ENCODE results near the gene PPIL4.
"Not testable (repeated sequence)": the region's sequence is repeated elsewhere in the genome, so short reads cannot be mapped to it uniquely, and the experiment has no call there.

PPIL4 gene

DNA sequence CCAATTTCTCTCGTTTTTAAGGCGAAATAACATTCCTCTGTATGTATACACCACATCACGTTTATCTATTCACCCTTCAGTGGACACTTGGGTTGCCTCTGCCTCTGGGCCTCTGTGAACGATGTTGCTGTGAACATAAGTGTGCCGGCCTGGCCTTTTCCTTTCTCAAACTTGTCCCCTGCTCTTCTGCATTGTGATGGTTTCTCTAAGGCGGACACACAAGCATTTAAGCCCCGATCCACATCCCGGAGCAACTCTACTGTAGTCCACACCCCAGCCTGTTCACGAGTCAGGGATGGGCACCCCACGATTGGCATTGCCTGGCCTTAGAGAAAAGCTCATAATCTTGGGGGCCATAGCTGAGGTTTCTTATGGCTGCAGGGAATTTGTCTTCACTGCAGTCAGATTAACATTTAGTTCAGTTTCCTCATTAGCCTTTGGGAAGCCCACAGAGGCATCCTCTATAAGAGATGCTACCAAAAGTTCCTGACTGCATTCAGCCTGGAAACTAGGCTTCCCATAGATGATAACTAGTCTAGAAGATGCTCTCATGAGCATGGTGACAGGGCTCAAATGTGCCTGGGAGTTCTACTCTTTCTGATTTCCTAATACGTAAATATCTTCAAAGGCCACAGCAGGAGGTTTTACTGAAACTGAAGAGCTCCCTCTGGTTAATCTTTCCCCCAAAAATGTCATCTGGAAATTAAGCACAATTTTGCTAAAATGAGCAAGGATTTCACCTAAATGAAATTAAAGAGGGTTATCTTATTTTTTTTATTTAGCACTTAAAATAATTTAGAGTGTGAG is 61.8 kb downstream of the PPIL4 start:
- DNase-seq = no peak

DNA sequence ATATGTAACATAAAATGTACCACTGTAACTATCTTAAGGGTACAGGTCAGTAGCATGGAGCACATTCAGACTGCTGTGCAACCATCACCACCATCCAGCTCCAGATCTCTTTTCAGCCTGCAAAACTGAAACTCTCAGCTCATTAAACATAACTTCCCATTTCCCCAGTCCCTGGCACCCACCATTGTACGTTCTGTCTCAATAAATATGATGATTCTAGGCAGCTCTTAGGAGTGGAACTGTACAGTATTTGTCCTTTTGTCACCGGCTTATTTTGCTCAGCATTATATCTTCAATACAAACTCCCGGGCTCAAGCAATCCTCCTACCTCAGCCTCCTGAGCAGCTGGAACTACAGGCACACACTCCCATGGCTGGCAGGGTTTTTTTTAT is 62.5 kb downstream of the PPIL4 start:
- DNase-seq = no peak

DNA sequence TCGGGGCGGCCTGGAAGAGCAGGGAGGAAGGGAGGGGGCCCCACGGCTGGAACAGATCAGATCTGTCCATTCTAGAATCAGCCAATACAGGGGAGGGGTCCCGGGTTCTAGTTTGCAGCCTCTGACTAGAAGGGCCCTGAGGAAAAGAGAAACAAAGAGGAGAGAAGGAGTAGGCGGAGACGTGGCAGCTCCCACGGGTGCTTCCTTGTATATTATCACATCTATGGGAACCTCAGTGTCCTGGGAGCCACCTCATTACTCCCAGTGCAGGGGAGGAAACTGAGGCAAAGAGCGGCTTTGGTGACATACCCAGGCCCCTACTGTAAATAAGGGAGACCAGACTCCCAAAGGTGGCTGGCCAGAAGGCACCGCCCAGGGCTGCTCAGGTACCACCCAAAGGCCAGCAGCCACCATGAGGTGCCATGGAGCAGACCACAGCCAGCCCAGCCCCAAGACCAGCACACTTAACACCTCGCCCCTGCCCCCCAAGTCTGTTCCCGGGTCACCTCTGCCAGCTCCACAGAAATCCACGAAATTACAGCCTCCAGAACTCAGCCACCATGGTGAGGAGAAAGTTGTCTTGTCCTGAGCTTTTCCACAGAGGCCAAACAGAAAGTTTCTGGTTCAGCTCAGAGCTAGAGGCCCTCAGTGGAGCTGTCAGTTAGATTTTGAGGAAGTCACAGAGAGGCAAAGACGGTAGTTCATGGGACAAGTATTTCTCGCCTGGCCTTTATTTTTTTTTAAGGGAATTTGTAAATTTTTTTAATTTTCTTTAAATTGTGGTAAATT is 63.1 kb downstream of the PPIL4 start:
- no peak for DNase-seq

DNA sequence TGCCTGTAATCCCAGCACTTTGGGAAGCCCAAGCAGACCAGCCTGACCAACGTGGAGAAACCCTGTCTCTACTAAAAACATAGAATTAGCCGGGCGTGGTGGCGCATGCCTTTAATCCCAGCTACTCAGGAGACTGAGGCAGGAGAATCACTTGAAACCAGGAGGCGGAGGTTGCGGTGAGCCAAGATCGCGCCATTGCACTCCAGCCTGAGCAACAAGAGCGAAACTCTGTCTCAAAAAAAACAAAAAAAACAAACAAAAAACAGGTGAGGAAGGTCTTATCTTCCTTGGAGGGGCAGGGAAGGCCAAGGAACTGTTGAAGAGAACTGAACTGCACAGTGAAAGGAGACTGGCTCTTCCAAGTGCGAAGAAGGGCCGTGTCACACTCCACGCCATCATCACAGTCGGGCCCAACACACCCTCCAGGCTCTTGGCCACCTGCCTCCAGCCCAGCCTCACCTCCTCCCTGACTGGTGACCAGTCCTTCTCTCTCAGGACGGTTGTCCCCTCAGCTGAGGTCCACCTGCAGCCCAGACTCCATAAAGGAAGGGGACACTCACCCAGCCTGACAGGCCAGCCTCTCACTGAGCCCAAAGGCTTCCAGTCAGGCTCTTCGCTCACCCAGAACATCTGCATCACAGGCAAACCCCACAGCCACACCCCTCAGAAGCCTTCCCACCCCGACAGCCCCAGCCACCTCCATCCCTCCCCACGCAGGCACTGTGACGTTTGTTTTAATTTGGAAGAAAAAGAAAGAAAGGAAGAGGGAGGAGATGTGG is 65.2 kb downstream of the PPIL4 start:
- no peak for DNase-seq

DNA sequence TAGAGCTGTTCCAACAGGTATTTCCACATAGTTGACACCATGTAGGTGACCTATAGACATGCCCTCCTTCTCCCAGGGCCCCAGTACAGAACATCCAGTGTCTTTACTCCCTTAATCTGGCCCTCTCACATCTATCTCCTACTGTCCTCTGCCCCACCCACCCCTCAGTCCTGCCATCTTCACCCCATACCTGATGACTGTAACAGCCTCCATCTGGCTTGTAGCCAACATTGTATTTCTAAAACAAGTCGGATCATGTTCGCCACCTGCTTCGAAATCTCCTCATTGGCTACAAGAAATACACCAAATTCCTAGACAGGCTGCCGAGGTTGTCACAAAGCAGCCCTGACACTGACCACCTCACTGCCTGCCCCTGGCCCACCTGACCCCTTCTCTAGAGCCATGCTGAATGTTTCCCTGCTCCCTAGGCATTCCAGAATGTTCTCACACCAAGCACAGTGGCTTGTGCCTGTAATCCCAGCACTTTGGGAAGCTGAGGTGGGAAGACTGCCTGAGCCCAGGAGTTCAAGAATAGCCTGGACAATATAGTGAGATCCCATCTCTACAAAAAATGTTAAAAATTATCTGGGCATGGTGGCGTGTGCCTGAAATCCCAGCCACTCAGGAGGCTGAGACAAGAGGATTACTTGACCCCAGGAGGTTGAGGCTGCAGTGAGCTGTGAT is 67.1 kb downstream of the PPIL4 start:
- no peak for DNase-seq

DNA sequence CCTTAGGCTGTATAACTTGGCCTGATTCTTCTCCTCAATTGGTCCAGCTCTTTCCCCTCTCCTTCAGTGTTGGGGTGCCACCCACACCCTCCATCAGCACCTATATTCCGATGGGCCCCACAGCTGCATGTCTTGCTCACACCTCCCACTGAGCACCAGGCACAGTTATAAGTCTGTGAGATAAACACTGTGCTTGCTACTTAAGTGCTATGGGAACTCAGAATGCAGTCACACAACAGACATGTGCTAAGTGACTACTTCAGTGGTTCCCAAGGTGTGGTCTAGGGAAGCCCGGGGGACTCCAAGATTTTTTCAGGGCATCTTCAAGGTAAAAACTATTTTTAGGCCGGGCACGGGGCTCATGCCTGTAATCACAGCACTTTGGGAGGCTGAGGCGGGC is 68.3 kb downstream of the PPIL4 start:
- DNase-seq = no peak

DNA sequence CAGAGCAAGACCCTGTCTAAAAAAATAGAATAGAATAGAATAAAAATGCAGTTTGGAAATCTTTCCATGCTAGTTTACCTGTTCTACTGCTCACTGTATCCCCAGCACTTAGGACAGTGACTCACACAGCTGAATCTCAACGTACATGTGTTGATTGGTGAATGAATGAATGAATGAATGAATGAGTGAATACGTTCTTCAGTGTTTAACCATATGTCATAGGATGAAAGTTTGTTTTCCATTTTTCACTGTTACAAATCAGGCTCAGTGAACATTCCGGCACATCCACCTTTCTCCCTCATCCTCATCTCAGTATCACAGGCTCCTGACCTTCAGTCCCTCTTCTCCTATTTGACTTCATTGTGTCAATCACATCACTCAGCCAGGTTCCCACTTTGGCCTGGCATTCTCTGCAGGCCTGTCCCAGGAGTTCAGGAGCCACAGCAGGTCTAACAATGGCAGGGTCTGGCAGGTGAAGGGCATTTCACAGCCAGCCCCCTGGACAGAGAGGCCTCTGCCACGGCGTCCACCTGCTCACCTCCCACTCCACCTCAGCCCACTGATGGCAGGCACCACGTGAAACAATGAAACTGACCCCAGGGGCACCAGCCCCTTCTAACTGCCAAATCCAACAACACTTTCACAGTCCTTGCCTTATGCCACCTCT is 68.9 kb downstream of the PPIL4 start:
- no peak for DNase-seq

DNA sequence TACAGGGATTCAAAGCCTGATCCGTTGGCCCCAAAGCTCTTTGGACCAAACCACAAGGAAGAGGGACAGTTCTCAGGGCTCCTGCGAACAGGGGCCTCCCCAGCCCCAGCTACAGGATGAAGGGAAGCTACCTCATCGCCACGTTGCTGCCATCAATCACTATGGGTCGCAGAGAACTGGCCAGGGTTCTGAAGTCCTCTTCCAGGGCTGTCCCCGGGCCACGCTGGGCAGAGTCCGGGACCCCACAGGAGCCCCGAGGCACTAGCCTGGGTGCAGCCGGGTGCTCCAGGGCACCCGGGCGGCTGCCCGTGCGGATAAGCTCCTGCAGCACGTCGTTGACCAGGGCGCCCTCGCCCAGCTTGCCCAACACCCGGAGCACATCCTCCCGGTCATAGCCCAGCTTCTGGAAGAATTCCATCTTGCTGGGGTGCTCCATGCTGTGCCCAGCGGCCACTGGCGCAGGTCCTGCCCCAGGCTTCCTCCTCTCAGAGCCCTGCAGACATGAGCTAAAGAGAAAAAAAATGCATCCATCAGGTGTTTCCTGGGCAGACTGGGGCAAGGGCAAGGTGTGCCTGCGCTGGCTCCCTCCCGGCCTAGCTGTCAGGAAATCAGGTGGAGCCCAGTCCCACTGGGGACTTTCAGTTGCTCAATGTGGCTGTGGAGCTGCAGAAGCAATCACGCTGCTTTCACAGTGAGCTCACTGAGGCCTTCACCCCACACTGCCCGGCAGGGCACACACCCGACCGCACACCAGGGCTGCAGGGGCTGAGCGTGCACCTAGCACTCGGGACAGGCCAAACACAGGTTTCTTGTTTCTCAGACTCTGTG is 71.5 kb downstream of the PPIL4 start:
- no peak for DNase-seq

DNA sequence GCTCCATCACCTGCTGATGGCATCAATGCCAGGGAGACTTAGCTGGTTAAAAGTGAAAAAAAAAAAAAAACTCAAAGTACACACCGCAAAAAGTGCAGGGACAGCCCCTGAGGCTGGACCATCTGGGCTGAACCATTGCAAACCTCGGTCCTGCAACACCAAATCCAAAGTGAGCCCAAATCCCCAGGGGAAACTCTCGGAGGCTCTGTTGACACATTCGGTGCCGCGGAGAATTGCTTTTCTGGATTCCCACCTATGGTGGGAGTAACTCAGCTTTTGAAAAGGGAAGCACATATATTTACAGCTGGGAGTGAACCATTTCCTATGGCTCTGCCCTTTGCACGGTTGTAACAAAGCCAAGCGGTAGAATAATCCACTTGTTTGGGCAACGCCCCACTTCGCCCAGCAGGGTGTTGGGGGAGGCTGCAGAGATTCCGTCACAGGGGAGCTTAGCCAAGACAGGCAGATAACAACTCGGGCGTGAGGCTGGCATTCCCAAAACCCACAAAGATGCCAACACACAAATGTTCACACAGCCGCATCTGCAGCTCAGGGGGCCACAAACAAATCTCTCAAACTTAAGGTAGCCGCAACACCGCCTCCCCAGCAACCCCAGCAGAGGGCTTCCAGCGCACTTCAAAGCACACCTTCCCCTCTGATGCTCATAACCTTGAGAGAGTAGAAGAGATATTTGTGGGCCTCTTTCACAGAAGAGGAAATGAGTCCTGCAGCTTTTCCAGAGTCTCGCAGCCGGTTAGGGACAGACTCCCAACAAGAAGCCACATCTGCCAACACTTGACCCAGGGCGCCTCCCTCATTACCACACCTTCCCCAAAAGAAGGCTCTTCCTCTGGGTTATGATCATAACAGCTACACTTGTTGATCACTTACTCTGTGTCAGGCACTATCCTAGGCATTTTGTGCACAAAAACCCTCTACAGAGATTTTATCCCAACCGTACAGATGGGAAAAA is 72.5 kb downstream of the PPIL4 start:
- DNase-seq = no peak

DNA sequence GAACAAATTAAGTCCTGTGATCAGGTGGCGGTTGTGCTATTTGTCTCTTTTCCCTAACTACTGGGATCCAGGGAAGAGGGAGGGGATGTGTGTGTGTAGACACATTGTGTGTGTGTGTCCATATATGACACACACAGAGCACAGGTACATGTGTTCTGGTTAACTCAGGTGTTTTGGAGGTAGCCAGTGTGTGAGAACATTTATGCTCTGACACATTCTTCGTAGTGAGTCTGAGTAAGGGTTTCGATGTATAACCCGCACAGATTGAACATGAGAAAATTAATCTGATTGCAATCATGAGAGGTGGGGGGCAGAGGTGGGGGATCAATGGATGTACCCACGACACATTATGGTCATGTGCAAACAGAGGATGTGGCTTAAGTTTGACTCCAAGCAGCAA is 73.6 kb downstream of the PPIL4 start:
- no peak for DNase-seq

DNA sequence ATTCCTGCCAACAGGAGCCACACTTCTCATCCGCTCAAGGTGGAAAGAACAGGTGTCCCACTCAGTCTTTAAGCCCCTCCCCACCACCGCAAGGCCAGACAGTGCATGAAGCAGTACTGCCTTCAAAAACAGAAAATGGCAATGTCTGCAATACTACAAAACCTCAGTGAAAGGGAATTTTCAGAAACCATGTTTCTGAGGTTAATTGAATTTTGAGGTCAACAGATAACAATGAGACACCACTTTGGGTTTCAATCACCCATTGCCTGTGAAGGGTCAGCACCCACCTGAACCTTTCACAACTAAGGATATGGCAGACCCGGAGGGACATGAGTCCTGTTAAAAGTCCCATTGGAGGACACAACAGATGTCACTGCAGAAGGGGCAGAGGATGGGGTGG is 74.0 kb downstream of the PPIL4 start:
- DNase-seq = no peak

DNA sequence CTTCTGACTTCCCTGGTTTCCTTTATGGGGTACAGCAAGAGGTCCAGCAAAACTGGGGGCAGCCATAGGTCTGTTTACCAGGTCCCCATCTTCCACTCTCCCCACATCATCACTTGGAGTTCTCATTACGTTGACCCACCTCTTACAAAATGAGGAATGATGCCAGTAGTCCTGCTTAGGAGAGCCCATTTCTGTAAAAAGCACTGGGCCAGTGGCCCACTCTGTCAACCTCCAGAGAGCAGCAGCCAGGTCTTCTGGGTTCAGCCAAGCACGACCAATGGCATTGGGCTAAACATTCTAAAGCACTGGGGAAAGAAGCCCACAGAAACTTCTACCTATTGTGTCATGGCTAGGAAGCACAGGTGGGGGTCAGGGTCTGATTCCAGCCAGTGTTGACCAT is 74.9 kb downstream of the PPIL4 start:
- no peak for DNase-seq

DNA sequence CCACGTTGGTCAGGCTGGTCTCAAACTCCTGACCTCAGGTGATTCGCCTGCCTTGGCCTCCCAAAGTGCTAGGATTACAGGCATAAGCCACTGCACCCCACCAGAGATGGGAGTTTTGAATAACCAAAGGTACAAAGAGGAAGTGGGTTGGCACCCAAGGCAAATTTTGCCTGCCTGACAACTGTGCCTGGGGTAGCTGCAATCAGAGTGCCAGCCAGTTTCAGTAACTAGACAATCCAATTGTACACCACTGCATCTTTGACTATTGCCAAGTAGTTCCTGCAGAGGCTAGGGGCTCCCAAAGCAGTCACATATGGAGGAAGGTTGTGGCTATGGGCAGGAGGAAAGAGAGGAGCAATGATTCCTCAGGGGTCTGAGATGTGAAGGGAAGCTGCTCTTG is 77.7 kb downstream of the PPIL4 start:
- no peak for DNase-seq

DNA sequence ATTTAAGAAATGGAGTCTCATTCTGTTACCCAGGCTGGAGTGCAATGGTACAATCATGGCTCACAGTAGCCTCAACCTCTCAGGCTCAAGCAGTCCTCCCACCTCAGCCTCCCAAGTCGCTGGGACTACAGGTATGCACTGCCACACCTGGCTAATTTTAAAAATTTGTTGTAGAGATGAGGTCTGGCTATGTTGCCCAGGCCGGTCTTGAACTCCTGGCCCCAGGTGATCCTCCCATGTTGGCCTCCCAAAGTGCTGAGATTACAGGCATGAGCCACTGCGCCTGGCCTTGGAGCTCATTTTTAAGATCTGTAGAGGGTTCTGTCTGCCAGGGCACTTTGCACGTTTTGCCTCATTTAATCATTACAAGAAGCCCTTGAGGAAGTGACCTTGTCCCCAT is 78.6 kb downstream of the PPIL4 start:
- DNase-seq = no peak

DNA sequence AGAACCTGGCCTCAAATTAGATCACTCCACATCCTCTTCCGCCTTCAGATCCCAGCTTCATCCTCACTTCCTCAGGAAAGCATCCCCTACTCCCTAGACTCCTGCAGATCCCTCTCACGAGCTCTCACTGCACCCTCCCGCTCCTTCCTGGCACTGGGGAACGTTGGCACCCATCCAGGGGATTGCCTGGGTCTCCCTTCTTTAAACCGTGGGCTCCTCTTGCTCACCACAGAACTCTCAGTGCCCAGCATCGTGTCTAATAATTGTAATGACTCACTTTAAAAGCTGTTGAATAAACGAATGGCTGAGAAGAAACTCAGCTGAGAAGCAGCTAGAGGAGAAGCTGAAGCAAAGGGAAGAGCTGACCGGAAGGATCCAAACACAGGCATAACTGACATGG is 81.4 kb downstream of the PPIL4 start:
- no peak for DNase-seq

DNA sequence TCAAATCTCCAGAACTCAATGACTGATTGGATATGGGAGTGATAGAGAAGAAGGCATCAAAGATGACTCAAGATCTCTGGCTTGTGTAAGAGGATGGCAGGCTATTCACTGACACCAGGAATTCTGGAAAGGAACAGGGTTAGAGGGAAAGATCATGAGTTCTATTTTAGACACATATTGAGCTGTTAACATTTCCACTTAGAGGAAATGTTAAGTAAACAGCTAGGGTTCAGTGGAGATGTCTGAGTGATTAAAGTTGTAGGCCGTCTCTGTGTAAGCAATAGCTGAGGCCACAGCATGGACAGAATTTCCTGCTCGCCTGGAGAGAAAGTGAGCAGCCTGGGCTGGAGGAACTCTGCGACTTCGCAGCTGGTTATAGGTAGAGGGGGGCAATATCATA is 82.1 kb downstream of the PPIL4 start:
- DNase-seq = no peak

DNA sequence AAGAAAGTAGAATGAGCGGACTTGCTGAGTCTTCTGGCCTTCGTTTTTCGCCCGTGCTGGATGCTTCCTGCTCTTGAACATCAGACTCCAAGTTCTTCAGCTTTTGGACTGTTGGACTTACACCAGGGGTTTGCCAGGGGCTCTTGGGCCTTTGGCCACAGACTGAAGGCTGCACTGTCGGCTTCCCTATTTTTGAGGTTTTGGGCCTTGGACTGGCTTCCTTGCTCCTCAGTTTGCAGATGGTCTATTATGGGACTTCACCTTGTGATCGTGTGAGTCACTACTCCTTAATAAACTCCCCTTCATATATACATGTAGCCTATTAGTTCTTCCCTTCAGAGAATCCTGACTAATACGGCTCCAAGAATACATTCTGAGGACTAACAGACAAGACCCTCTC is 83.1 kb downstream of the PPIL4 start:
- not testable (repeated sequence) for DNase-seq

DNA sequence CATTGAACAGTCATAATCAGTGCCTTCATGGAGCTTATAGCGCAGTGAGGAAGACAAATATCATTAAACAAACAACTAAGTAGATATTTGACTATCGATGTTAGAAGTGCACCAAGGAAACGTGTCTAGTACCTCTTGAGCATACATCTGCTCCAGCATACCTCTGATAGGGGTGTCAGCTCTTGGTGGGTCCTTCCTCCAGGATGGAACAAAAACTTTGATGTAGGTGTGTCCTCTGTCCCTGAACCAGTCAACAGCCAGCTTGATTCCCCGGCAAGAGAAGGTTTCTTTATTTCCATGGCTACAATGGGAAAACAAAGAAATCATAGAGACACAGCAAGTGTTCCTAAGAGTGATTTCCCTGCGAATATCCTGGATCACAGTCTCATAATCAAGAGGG is 84.2 kb downstream of the PPIL4 start:
- DNase-seq = no peak

DNA sequence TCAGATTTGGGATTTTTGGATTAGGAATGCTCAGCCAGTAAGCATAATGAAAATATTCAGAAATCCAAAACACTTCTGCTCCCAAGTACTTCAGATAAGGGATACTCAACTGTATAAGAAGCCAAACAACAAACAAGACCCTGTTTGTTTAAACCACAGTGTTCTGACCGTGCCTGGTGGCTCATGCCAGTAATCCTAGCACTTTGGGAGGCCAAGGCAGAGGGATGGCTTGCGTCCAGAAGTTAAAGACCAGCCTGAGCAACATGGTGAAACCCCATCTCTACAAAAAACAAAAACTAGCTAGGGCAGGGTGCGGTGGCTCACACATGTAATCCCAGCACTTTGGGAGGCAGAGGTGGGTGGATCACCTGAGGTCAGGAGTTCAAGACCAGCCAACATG is 85.6 kb downstream of the PPIL4 start:
- DNase-seq = not testable (repeated sequence)
